Panc1 (cell line): ENCODE results near the gene OR51B5. TPM values are rescaled to one million over a fixed set of nuclear protein-coding genes. Genes with fewer than 3 reads are reported as not detected.
"Not testable (repeated sequence)": the region's sequence is repeated elsewhere in the genome, so short reads cannot be mapped to it uniquely, and the experiment has no call there.

Source experiments
- ATAC-seq: fragments of 200-7000 bp; cut with Tn5 transposase; 2 replicates; pipeline ENCODE4 v1.9.1; 2020; ENCODE audit warnings: mild to moderate bottlenecking, moderate library complexity
- BruUV-seq: library from RNA; stranded (reverse); fragments of 400-500 nt; replicated peaks from 2 replicates; lab custom pipeline; 2021; lab: Mats Ljungman, UMichigan
- CTCF ChIA-PET: fragments of 300-600 bp; sonication (Branson Sonifier 250); formaldehyde crosslinking; loops from one replicate; lab custom pipeline; 2022; ENCODE audit warnings: antibody characterized with exemption; lab: Charles Lee
- POLR2A ChIA-PET: fragments of 300-600 bp; sonication (Branson Sonifier 250); formaldehyde crosslinking; loops from one replicate; lab custom pipeline; 2022; ENCODE audit warnings: antibody characterized with exemption; lab: Charles Lee
- DNase-seq: peaks from one replicate; pipeline ENCODE4 v3.0.0-alpha.2; 2010; ENCODE audit warnings: low read depth, low spot score
- H3K27ac ChIP-seq: 2 replicates; pipeline ENCODE4 v1.5.1; 2011; ENCODE audit warnings: mild to moderate bottlenecking, low read length, inconsistent platforms
- H3K27me3 ChIP-seq: fragments of 200-500 bp; sonication (Bioruptor generic); 2 replicates; pipeline ENCODE4 v1.6.0; 2014; ENCODE audit warnings: low read length, inconsistent platforms; ENCODE audit not compliant: control insufficient read depth, insufficient read depth
- H3K36me3 ChIP-seq: fragments of 200-500 bp; sonication (Bioruptor generic); 2 replicates; pipeline ENCODE4 v1.5.1; 2014; ENCODE audit warnings: inconsistent platforms, mild to moderate bottlenecking, low read length, moderate library complexity; ENCODE audit not compliant: control insufficient read depth, insufficient read depth
- H3K4me1 ChIP-seq: 2 replicates; pipeline ENCODE4 v1.5.1; 2011; ENCODE audit warnings: inconsistent platforms, mild to moderate bottlenecking, low read length, moderate library complexity; ENCODE audit not compliant: control insufficient read depth, insufficient read depth
- H3K4me3 ChIP-seq, 2 experiments: 2 replicates each; pipeline ENCODE4 v1.5.1; 2011 to 2012; ENCODE audit warnings: low read depth in 2 of 2, low read length in 2 of 2, mild to moderate bottlenecking in 2 of 2, inconsistent platforms in 1 of 2, moderate library complexity in 1 of 2
- H3K9me3 ChIP-seq: fragments of 200-500 bp; sonication (Bioruptor generic); 2 replicates; pipeline ENCODE4 v1.5.1; 2014; ENCODE audit warnings: low read depth, mild to moderate bottlenecking, inconsistent platforms, low read length, moderate library complexity; ENCODE audit not compliant: control insufficient read depth, insufficient read depth
- POLR2AphosphoS5 ChIP-seq: IDR thresholded peaks from 2 replicates; pipeline ENCODE4 v1.6.1; 2012; ENCODE audit warnings: mild to moderate bottlenecking, low read depth, low read length, moderate library complexity
- SIN3A ChIP-seq: IDR thresholded peaks from 2 replicates; pipeline ENCODE4 v1.6.1; 2012; ENCODE audit warnings: low read depth, mild to moderate bottlenecking, low read length, moderate library complexity, borderline replicate concordance; ENCODE audit not compliant: insufficient read depth
- TCF7L2 ChIP-seq: IDR thresholded peaks from 2 replicates; pipeline ENCODE4 v1.6.1; 2011; ENCODE audit warnings: mild to moderate bottlenecking, low read depth, low read length, inconsistent platforms
- in situ Hi-C: cut with HindIII; loops from 2 replicates; pipeline ENCODE4 v1.10.0; 2016; ENCODE audit warnings: low sequenced_read_pairs, low pct_unique_long_range_greater_than_20kb
- intact Hi-C: fragments of 100-400 bp; cut with micrococcal nuclease; formaldehyde crosslinking; loops from one replicate; pipeline ENCODE4 v1.10.0; 2022; ENCODE audit not compliant: unreplicated experiment
- total RNA-seq: library from RNA; stranded (reverse); gene quantifications from one replicate; pipeline ENCODE4 v1.2.1, GENCODE V29; 2021; ENCODE audit not compliant: unreplicated experiment
- TF ChIP-seq, protein P1 (sequence below): fragments of 450-650 bp; IDR thresholded peaks from 2 replicates; pipeline ENCODE4 v1.5.1; 2017; ENCODE audit warnings: mild to moderate bottlenecking
- TF ChIP-seq, protein P2 (sequence below), 2 experiments: IDR thresholded peaks; 2 replicates each; pipeline ENCODE4 v1.6.1; 2011 to 2012; ENCODE audit warnings: low read depth in 2 of 2, control low read depth in 1 of 2, low read length in 1 of 2, mild to moderate bottlenecking in 1 of 2, moderate library complexity in 1 of 2; ENCODE audit not compliant: insufficient read depth in 1 of 2

The OR51B5 gene
- total RNA-seq, 1 experiment from 2014 or later, result not detected

DNA sequence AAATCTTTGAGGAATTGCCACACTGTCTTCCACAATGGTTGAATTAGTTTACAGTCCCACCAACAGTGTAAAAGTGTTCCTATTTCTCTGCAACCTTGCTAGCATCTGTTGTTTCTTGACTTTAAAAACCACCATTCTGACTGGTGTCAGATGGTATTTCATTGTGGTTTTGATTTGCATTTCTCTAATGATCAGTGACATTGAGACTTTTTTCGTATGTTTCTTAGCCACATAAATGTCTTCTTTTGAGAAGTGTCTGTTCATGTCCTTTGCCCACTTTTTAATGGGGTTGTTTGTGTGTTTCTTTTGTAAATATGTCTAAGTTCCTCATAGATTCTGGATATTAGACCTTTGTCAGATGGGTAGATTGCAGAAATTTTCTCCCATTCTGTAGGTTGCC, 6.1 kb downstream of the OR51B5 start:
- H3K36me3 ChIP-seq, H3K4me1 ChIP-seq, BruUV-seq, H3K9me3 ChIP-seq, intact Hi-C loops, H3K27ac ChIP-seq, CTCF ChIA-PET, H3K27me3 ChIP-seq, DNase-seq, ATAC-seq, in situ Hi-C loops, H3K4me3 ChIP-seq: not testable (repeated sequence)
- POLR2A ChIA-PET, result interaction anchor here (0.6 kb wide), 1 partner anchor 13 kb away, joined by 3 read pairs; no protein-coding TSS in a partner anchor

- in situ Hi-C loops (no loop called here), intact Hi-C loops (no loop called here)
- TF ChIP-seq POLR2AphosphoS5, result no peak
- ATAC-seq (no peak), DNase-seq (no peak)
- no peaks in the 10 kb centered on the region for H3K27me3 ChIP-seq
- ChIA-PET CTCF (no interaction called here), POLR2A (no interaction called here)
- no peaks in the 10 kb centered on the region for H3K9me3 ChIP-seq
- no peaks in the 10 kb centered on the region for H3K4me1 ChIP-seq
- H3K36me3 ChIP-seq, result no peaks in the 10 kb centered on the region
- H3K4me3 ChIP-seq, result no peak overlapping the region
- no peak overlapping the region for H3K27ac ChIP-seq
- BruUV-seq, result no TSS peak
Measured at GRCh38 chr11:5336331-5336730, 7.0 kb downstream of the OR51B5 start.

DNA sequence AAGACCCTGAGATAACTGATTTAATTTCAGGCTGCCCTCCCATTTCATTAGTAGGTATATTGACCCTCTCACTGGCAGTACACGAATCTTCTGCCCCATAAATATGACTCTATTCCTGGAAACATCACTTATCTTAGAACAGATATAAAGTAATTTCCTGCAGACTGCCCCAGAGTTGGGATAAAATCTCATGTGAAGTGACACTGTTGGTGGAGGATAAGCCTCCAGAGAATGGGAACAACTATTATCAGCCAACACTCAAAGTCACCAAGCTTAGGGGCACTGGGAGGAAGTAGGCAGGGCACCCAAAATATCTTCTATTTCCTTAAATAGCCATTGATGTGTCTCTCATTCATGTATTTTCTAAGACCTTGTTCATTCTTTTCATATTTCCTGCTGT, 8.2 kb downstream of the OR51B5 start:
- BruUV-seq, result no TSS peak
- Histone ChIP-seq H3K36me3 (no peaks in the 10 kb centered on the region), H3K4me3 (no peak overlapping the region), H3K4me1 (no peaks in the 10 kb centered on the region), H3K27me3 (no peaks in the 10 kb centered on the region), H3K27ac (no peak overlapping the region), H3K9me3 (no peaks in the 10 kb centered on the region)
- in situ Hi-C loops (no loop called here), intact Hi-C loops (no loop called here)
- TF ChIP-seq, protein P1, sequence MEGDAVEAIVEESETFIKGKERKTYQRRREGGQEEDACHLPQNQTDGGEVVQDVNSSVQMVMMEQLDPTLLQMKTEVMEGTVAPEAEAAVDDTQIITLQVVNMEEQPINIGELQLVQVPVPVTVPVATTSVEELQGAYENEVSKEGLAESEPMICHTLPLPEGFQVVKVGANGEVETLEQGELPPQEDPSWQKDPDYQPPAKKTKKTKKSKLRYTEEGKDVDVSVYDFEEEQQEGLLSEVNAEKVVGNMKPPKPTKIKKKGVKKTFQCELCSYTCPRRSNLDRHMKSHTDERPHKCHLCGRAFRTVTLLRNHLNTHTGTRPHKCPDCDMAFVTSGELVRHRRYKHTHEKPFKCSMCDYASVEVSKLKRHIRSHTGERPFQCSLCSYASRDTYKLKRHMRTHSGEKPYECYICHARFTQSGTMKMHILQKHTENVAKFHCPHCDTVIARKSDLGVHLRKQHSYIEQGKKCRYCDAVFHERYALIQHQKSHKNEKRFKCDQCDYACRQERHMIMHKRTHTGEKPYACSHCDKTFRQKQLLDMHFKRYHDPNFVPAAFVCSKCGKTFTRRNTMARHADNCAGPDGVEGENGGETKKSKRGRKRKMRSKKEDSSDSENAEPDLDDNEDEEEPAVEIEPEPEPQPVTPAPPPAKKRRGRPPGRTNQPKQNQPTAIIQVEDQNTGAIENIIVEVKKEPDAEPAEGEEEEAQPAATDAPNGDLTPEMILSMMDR, result no peak
- TF ChIP-seq POLR2AphosphoS5 (no peak), TCF7L2 (no peak), SIN3A (no peak)
- TF ChIP-seq, protein P2, sequence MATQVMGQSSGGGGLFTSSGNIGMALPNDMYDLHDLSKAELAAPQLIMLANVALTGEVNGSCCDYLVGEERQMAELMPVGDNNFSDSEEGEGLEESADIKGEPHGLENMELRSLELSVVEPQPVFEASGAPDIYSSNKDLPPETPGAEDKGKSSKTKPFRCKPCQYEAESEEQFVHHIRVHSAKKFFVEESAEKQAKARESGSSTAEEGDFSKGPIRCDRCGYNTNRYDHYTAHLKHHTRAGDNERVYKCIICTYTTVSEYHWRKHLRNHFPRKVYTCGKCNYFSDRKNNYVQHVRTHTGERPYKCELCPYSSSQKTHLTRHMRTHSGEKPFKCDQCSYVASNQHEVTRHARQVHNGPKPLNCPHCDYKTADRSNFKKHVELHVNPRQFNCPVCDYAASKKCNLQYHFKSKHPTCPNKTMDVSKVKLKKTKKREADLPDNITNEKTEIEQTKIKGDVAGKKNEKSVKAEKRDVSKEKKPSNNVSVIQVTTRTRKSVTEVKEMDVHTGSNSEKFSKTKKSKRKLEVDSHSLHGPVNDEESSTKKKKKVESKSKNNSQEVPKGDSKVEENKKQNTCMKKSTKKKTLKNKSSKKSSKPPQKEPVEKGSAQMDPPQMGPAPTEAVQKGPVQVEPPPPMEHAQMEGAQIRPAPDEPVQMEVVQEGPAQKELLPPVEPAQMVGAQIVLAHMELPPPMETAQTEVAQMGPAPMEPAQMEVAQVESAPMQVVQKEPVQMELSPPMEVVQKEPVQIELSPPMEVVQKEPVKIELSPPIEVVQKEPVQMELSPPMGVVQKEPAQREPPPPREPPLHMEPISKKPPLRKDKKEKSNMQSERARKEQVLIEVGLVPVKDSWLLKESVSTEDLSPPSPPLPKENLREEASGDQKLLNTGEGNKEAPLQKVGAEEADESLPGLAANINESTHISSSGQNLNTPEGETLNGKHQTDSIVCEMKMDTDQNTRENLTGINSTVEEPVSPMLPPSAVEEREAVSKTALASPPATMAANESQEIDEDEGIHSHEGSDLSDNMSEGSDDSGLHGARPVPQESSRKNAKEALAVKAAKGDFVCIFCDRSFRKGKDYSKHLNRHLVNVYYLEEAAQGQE (IDR thresholded peaks at IDR 0.05; ENCODE audit: insufficient read depth in 1 of 2, low read depth in 2 of 2, low read length in 1 of 2), result no peak
- ChIA-PET POLR2A (interaction anchor here (0.6 kb wide), 1 partner anchor 61 kb away, joined by 5 read pairs; no protein-coding TSS in a partner anchor), CTCF (no interaction called here)
- ATAC-seq (no peak), DNase-seq (no peak)
